ENCODE measurements around the gene ANP32B.
"Not testable (repeated sequence)": the region's sequence is repeated elsewhere in the genome, so short reads cannot be mapped to it uniquely, and the experiment has no call there.

Gene ANP32B

DNA sequence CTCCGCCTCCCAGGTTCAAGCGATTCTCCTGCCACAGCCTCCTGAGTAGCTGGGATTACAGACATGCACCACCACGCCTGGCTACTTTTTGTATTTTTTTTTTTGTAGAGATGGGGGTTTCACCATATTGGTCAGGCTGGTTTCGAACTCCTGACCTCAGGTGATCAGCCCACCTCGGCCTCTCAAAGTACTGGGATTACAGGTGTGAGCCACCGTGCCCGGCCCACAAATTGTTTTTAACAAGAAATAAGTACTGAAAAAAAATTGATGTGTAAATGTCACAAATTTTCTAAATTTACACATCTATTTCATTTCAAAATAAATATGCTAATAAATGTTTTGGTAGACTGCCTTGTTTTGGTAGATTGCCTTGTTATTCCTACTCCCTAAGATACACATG, 13.5 kb downstream of the ANP32B start:
- DNase-seq = not testable (repeated sequence)

DNA sequence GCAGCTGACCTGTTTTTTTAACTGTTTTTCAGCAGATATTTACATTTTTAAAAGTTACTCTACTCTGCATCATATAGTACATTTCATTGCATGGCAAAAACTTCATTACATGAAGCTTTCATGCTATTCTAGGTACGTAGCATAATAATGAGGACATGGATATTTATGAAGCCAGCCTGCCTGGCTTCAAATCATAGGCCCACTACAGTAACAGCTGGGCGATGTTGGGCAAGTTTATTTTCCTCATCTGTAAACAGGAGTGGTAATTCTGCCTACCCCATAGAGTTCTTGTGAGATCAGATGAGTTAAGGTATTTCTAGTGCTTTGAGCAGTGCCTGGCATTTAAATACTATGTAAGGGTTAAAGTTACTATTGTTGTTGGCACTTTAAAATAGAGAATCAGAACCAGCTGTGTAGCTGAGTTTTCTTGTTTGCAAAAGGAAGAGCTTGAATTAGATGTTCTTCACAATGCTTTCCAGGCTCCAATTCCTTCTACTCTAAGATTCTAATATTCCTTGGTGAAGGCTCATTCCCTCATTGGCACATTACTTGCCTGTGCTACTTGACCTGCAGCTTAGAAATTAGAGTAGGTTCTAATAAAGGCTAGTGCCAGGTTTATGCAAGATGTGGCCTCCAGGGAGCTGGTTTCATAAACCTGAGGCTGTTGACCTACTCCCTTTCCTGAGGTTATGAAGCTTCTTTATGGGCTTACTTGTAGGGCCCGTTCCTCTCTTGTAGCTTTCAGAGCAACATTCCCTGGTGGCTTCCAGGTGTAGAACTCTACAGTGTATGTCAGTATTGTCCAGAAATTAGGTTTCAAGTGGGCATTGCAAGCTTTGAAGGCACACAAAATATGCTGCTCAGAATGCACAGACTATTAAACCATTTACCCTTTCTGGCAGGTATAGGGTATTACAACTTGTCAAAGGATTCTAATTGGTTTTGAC, 14.5 kb downstream of the ANP32B start:
- DNase-seq = no peak

DNA sequence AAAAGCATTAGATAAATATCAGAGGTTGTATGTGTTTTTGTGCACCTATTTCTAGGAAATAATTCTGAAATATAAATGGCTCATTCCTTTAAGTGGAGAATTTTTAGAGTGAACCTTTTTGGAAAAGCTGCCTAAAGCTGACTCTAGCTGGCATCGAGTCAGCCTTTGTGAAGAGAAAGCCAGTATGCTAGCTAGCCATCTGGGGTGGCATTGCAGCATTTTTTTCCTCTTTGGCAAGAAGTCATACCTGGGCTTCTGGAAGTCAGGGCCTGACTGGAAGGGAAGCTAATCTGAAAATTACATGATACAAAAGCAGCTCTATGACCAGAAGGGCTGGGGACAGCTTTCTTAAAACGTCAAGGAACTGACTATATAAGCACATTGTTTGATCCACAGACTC, 19.7 kb downstream of the ANP32B start:
- no peak for DNase-seq

DNA sequence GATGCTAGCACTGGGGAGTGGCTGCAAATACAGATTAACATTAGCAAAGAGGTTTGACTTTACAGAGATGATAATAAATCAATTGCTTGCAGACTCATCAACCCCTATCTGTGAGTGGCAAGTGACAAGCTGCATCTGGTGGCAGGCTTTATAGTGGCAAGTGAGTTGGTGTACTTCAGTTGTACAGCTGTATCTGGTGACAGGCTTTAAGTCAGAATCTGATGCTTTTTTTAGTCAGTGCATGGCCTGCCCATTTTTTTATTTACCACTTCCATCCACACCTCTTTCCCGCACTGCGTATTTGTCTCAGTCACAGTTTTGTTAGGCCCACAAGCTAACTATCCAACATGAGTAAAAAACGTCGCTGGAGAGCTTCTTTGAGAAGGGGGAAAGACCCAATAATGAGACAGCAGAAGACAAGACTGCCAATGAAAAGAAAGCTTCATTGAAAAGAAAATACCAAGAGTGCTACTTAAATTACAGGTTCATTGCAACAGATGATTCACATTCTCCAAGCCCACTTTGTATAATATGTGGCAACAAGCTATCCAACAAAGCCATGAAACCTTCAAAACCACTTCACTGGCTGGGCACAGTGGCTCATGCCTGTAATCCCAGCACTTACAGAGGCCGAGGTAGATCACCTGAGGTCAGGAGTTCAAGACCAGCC, 23.1 kb downstream of the ANP32B start:
- DNase-seq = no peak

- DNase-seq = no peak
These were observed 24.2 kb downstream of the ANP32B start for GRCh38 chr9:98007251-98007928.

- no peak for DNase-seq
These were observed 25.6 kb downstream of the ANP32B start for GRCh38 chr9:98008764-98009163.

DNA sequence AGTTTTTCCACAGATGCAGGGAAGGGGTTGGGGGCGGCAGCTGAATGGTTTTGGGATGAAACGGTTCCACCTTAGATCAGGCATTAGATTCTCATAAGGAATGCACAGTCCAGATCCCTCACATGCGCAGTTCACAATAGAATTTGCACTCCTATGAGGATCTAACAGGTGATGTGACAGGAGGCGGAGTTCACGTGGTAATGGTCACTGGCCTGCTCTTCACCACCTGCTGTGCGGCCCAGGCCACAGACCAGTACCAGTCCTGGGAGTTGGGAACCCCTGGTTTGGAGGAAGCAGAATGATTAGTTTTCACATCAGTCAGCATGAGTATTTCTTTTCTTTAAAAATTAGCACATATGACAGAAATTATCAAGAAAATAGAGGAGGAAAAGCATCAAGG, 26.3 kb downstream of the ANP32B start:
- no peak for DNase-seq

DNA sequence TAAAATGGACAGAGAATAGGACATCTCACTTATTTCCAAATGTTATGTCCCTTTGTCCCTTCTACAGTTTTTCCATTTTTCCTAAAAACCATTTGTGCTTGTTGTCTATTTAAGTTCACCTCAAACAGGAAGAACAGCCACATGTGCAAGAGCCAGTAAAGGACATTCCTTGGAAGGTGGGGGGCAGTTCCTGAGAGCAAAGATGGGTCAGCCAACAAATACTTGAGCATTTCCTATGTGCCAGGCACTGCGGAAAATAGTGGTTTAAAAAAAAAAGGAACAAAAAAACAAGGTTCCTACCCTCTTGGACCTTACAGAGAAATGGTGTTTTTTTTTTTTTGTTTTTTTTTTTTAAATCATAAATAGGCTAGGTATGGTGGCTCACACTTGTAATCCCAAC, 26.8 kb downstream of the ANP32B start:
- DNase-seq = no peak

DNA sequence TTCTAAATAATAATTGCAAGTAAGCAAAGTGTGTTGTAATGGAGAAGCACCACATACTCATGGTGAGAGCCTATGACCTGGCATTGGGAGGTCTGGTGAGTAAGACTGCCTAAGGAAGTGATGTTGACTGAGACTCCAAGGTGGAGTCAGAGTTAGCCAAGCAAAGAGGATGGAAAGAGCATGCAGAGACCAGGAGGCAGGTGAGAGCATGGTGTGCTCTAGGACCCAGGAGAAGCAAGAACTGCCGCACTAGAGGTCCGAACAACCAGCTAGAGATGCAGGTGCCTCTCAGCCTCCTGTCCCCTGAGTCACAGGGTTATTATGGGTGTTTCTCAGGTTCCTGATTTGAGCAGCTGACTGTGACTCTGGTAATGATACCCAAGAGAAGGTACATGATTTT, 27.3 kb downstream of the ANP32B start:
- no peak for DNase-seq

GRCh38 chr9:98011122-98011521, 28.0 kb downstream of the ANP32B start:
- no peak for DNase-seq

- no peak for DNase-seq
These were observed 33.1 kb downstream of the ANP32B start for GRCh38 chr9:98016137-98016680.

GRCh38 chr9:98017306-98017705, 34.2 kb downstream of the ANP32B start:
- no peak for DNase-seq

DNA sequence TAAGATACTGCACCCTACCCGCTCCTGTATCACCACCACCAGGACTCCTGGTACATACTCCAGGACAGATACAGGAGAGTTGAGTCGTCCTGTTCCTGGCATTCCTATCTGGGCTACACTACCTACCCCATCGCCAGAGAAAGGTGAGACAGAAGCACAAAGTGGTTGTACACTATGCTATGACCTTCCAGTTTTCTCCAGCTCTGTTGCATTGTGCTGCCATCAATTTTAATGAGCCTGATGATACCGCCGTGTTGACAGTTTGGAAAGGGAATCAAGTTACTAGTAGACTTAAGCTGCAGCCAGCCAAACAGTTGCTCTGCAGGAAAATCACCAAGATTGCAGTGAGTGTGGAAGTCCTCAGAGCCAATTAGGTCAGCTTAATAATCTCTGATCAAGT, 35.2 kb downstream of the ANP32B start:
- no peak for DNase-seq

DNA sequence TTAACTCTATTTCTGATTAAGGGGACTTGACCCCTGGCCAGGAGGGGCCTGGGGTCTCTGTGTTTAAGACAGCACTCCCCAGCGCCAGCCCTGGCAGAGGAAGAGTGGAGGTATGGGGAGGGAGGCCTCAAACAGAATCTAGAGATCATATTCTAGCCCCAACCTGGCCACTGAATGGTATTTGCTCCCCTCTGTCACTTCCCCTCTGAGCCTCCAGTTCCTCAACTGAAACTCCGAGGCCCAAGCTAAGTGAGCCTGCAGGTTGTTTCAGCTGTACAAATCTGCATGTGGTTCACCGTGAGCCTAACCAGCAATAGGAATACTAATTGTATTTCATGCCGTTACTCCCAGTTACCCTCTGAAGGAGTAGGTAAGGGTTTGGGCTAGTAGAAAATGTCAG, 36.0 kb downstream of the ANP32B start:
- DNase-seq = no peak

- not testable (repeated sequence) for DNase-seq
These were observed 36.7 kb downstream of the ANP32B start for GRCh38 chr9:98019869-98020268.

- DNase-seq = no peak
These were observed 37.5 kb downstream of the ANP32B start for GRCh38 chr9:98020476-98021145.

GRCh38 chr9:98021306-98022040, 38.3 kb downstream of the ANP32B start:
- DNase-seq = no peak

- no peak for DNase-seq
These were observed 39.3 kb downstream of the ANP32B start for GRCh38 chr9:98022447-98022846.

- no peak for DNase-seq
These were observed 41.6 kb downstream of the ANP32B start for GRCh38 chr9:98024702-98025101.

- DNase-seq = no peak
These were observed 48.0 kb downstream of the ANP32B start for GRCh38 chr9:98031169-98031568.

DNA sequence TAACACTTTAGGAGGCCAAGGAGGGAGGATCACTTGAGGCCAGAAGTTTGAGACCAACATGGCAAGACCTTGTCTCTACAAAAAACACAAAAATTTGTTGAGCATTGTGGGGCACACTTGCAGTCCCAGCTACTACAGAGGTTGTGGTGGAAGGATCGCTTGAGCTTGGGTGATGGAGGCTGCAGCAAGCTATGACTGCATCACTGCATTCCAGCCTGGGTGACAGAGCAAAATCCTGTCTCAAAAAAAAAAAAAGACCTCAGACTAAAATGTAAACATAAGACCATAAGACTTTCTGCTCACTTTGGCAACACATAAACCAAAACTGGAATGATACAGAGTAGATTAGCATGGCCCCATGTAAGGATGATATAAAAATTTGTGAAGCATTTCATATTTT, 48.8 kb downstream of the ANP32B start:
- no peak for DNase-seq
